H7 (cell line): ENCODE measurements around the gene C5orf58. TPM values are rescaled to one million over a fixed set of nuclear protein-coding genes. Genes with fewer than 3 reads are reported as not detected.
A peak's percentile ranks its signal among the peaks of the same experiment; 100 is the strongest.

Experiments
- DNase-seq: peaks from one replicate; pipeline ENCODE4 v3.0.0; 2012
- H3K27me3 ChIP-seq: 2 replicates; pipeline ENCODE4 v1.6.0; 2011; ENCODE audit warnings: mild to moderate bottlenecking, low read length; ENCODE audit not compliant: control insufficient read depth, insufficient read depth
- H3K36me3 ChIP-seq: replicated peaks from 2 replicates; pipeline ENCODE4 v1.5.1; 2011; ENCODE audit warnings: low read length; ENCODE audit not compliant: control insufficient read depth, insufficient read depth
- H3K4me3 ChIP-seq: 2 replicates; pipeline ENCODE4 v1.5.1; 2011; ENCODE audit warnings: low read depth, mild to moderate bottlenecking, control low read depth, low read length, moderate library complexity; ENCODE audit not compliant: insufficient read depth
- total RNA-seq: library from RNA; depleted of rRNA; stranded (reverse); fragments of >200 nt; shearing (Covaris generic); gene quantifications from 2 replicates; pipeline ENCODE4 v1.2.3, GENCODE V29; 2014; rRNA removed

Gene C5orf58, protein sequence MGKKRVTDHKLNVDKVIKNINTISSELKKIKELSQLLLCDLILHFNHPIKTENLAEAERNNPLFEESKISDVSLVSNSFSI
- 4.3 and 4.9 TPM in 2 replicates for total RNA-seq

DNA sequence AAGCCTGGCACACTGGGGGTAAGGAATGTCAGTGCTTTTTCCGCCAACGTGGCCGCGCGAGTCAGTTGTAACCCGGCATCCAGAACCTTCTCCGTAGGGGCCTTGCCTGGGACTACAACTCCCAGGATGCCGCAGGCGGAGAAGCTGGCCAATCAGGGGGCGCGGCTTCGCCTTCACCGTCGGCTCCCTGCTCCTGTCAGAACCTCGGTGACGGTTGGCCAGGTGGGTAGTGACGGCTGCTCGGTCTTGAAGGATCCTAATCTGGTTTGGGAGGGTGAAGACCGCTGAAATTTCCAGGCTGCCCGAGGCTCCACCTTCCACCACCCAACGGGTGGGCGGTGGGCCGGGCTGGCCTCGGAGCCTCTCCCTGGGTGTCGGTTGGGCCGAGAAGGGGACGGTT is at the start of gene C5orf58:
Gene C5orf58 (plus strand): TSS at position 200 of the 400 bp plus-strand sequence. CDS start 1,992 bp downstream, outside the sequence.
- peak; percentile 73 for DNase-seq
- Histone ChIP-seq H3K27me3 (no peaks in the 10 kb centered on the region), H3K36me3 (no peaks in the 10 kb centered on the region), H3K4me3 (peak within 1 kb of the TSS; percentile 7; the same call in 1 of the 2 replicates)

DNA sequence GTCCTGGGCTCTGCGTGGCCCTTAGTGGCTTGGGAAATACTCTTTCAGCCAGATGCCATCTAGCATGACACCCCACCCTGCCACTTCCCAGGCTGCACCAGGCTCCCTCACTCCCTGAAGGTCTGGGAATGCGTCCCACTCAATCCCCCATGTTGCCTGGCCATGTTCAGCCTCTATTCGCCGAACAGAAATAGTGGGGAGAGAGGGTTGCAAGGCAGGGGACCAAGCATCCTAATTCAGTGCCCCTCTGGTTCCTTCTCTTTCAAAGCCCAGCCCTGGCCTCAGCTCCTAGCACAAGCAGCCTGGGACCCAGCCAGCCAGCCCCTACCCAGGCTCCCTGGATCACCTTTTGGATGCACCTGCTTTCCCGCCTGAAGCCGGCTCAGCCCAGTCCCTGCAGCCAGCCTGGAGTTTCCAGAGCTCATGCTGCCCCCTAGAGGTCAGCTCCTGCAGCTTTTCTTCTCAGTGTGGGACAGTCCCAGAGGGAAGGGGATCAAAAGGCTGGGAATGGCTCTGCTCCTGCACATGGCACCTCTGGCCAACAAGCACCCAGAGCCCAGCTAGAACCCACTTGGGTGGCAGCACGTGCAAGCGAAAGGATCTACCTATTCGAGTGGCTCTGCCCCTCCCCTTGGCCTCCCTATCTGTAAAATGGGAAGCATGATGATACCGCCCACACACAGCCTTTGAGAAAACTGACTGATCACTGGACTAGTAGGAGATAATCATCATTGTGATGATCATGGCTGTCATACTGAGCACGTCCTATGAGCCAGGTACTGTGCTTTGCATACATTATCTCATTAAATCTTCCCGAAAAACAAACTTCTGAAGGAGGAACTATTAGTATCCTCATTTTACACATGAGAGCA is 48.7 kb upstream of the C5orf58 start:
- no peak overlapping the region for H3K4me3 ChIP-seq
- peak; percentile 83 for DNase-seq
- no peaks in the 10 kb centered on the region for H3K36me3 ChIP-seq
- H3K27me3 ChIP-seq: no peaks in the 10 kb centered on the region

DNA sequence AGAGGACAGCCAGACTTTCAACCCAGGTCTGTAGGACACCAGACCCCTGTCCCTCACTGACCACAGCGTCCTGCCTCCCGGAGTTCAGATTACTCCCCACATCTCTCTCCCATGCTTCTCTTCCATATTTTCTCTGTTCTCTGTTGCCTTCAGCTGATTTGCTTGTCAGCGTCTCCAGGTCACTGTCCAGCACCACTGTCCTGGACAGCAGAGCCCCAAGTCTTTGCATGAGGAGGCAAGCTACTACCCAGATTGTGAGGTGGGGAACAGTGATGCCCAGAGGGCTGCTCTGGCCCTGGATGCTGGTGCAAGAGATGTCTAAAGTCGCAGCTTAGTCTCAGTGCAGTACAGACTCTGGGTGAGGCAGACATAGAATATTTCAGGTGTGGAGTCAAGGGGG is 48.0 kb upstream of the C5orf58 start:
- Histone ChIP-seq H3K27me3 (no peaks in the 10 kb centered on the region), H3K36me3 (no peaks in the 10 kb centered on the region), H3K4me3 (no peak overlapping the region)
- no peak for DNase-seq

DNA sequence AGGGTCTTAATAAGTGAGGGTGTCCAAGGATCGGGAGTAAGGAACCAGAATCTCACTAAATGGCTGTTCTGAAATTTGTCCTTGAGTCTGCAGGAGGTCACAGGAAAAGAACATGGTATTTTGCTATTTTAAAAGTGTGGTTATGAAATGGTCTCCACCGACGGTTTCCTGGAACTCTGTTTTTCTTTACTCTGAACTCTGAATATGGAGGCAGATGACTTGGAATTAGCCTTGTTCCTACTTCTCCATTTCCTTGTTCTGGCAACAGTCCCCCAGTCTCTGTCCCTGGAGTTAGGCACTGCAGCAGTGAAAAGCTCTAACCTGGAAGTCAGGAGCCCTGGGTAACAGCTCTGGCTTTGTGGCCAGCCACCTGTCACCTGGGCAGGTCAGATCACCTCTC is 46.6 kb upstream of the C5orf58 start:
- Histone ChIP-seq H3K36me3 (no peaks in the 10 kb centered on the region), H3K4me3 (no peak overlapping the region), H3K27me3 (no peaks in the 10 kb centered on the region)
- no peak for DNase-seq

DNA sequence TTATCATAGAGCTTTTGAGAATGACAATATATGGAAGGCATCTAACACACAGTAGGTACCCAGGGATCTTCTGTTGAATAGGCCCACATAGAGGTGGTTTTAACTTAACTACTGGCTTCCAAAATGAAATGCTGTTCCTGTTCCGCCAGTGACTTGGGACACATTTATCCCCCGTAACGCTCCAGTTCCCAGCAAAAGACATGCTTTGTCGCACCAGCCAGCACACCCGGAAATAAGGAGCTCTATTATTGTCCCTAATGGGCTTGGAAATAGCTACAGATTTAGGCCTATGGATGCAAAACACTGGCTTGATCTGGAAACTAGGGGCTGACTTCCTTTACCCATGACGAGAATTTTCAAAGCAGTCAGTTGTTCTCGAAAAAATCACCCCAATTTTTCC is 45.9 kb upstream of the C5orf58 start:
- Histone ChIP-seq H3K4me3 (no peak overlapping the region), H3K27me3 (no peaks in the 10 kb centered on the region), H3K36me3 (no peaks in the 10 kb centered on the region)
- DNase-seq: no peak

DNA sequence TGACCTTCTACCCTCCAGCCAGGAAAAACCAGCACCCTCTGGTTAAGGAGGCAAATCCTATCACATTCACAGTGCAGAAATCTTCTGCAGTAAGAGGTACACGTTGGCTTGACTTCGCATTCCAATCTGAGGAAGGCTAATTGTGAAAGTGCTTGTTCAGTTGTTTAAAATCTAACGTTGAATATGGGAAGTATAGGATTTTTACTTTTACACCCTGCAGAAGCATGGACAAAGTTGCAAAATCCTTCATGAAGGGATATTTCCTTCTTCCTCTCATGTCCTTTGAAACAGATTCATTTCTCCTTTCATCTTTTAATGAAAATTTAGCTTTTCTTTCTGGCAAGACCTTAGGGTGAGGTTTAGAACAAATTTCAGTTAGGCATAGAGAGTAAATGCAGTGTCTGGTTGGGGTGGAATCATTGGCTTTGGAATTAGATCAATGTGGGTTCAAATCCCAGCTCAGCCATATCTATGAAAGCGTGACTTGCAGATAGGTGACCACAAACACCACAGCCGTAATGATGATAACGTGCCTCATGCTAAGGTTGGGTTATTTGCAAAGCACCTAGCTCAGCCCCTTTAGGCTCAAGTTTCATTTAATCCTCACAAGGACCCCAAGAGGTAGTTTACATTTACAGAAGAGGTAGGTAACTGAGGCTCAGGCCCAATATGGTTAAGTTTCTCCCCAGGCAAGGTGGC is 42.2 kb upstream of the C5orf58 start:
- DNase-seq: no peak
- no peaks in the 10 kb centered on the region for H3K36me3 ChIP-seq
- no peak overlapping the region for H3K4me3 ChIP-seq
- H3K27me3 ChIP-seq: no peaks in the 10 kb centered on the region

DNA sequence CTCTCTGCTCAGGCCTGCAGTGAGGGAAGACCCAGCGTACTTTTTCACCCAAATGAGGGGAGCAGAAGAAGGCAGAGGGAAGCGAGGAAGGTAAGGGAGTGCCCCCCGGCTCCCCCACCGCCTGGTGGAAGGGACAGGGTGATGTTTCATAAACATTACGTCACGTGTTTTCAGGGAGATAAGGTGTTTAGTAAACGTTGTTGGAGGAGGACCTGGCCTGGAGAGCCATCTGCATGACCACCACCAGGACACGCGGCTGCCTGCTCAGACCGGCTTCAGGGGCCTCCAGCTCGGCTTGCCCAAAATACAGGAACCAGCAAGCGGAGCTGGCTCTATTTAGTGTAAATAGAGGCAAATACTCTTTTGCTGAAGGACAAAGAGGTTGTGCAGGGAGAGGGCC is 40.0 kb upstream of the C5orf58 start:
- Histone ChIP-seq H3K4me3 (no peak overlapping the region), H3K27me3 (no peaks in the 10 kb centered on the region), H3K36me3 (no peaks in the 10 kb centered on the region)
- no peak for DNase-seq

DNA sequence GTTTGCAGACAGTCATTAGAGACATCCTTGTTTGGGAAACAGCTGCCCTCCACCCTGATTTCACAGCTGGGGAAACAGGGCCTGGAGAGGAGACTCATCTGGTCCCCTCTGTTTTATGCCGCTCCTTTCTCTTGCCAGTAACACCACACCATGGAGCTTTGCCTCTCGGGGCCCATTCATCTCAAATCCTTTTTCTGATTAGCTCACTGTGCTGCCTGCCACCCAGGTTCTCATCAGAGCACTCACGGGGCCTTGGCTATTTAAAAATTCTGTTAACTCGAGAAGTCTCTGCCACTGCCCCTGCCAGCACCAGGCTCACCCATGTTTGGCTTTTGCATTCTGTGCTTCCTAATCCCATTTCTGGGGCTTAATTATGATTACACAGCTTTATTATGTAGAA is 36.8 kb upstream of the C5orf58 start:
- DNase-seq: no peak
- no peak overlapping the region for H3K4me3 ChIP-seq
- no peaks in the 10 kb centered on the region for H3K27me3 ChIP-seq
- H3K36me3 ChIP-seq: no peaks in the 10 kb centered on the region

DNA sequence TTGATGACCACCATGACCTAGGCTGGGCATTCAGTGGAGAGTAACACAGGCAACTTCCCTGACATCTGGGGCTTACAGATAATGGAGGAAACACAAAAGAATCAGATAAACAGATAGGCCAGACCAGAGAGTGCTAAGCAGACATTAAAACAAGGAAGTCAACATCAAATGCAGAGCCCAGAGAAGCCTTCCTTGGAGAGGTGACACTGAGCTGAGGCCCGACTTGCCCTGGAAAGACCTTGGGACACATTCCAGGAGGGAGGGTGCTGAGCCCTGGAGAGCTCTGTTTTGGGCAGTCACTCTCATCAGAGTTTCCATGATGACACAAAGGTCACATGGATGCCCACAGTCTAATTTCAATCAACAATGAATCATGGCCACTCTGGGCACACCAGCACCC is 31.9 kb upstream of the C5orf58 start:
- H3K36me3 ChIP-seq: no peaks in the 10 kb centered on the region
- DNase-seq: no peak
- no peaks in the 10 kb centered on the region for H3K27me3 ChIP-seq

DNA sequence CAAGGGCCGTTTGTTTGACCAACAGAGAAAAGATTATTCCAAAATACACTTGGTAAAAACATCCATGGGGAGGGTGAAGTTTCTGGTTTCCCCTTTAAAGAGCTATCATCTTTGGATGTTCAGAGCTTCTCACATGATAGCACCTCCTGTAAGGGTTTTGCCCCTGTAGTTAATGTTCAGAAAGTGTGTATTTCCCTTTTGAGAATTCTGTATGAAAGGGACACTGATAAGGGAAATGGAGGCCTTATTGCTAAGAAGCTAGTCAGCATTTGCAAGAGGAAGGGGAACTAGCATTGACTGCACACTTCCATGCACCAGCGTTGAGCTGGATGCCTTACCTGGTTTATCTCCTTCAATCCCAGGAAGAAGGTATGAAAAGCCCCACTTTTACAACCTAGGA is 31.5 kb upstream of the C5orf58 start:
- Histone ChIP-seq H3K36me3 (no peaks in the 10 kb centered on the region), H3K27me3 (no peaks in the 10 kb centered on the region), H3K4me3 (no peak overlapping the region)
- DNase-seq: no peak

More for the DNA sequence above, 31.9 kb upstream of the C5orf58 start:
- no peak overlapping the region for H3K4me3 ChIP-seq

DNA sequence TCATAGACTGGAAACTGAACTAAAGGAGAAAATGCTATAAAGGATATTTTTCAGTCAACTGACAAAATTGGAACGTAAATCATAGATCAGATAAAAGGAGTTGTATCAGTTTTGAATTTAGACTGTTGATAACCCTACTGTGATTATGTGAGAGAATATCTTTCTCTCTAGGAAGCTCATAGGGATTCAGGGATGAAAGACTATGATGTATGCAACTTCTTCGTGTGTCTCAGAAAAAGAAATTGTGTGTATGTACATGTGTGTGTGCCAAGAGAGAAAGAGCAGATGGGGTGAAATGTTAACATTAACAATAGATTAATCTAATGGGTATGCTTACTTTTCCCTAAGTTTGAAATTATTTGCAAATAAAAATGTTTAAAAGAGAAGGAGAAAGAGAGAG is 30.7 kb upstream of the C5orf58 start:
- Histone ChIP-seq H3K4me3 (no peak overlapping the region), H3K27me3 (no peaks in the 10 kb centered on the region), H3K36me3 (no peaks in the 10 kb centered on the region)
- DNase-seq: no peak

DNA sequence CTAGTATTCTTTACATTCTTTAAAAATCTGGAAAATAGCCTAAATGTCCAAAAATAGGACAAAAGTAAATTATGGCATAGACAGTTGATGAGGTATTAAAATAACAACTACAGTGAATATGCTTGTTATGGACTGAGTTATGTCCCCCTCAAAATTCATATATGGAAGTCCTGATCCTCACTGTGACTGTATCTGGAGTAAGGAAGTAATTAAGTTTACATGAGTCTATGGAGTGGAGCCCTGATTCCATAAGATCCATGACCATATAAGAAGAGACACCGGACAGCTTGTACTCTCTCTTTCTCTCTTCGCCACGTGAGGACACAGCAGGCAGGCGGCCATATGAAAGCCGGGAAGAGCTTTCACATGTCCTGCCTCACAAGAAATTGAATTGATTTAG is 28.6 kb upstream of the C5orf58 start:
- no peak for DNase-seq
- Histone ChIP-seq H3K4me3 (no peak overlapping the region), H3K27me3 (no peaks in the 10 kb centered on the region), H3K36me3 (no peaks in the 10 kb centered on the region)

DNA sequence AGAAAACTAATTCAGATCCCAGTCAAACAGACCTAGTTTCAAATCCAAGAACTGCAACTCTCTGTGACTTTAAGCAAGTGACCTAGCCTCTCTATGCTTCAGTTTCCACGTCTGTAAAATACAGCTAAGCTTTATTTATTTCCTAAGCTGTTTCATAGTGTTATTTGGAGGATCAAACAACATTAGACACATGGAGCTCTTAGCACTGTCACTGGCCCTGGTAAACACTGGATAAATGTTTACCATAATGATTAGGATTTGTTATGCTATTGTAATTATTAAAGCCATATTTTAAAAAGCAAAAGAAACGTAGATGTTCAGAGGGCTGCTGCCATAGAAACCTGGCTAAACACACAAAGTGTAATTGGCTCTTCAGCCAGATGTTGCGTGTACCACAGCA is 26.6 kb upstream of the C5orf58 start:
- no peaks in the 10 kb centered on the region for H3K27me3 ChIP-seq
- H3K4me3 ChIP-seq: no peak overlapping the region
- H3K36me3 ChIP-seq: no peaks in the 10 kb centered on the region
- DNase-seq: no peak

DNA sequence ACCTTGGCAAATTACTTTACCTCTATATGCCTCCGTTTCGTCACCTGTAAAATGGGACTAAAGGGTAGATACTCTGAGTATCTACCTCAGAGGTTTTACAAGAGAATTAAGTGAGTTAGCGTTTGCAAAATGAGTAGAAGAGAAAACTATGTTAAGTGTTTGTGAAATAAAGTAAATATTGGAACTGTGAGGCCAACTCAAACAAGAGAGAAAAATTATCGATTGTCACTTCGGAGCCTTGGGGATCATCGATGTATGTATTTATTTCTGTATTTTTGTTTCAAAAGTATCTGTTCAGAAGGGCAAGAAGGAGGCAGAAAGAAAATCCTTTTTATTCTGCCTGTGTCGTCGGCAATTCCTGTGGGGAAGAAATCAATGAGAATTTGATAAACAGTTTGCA is 25.8 kb upstream of the C5orf58 start:
- DNase-seq: no peak
- Histone ChIP-seq H3K36me3 (no peaks in the 10 kb centered on the region), H3K27me3 (no peaks in the 10 kb centered on the region), H3K4me3 (no peak overlapping the region)
